Frontal cortex (tissue), 4 donors: ENCODE data around the gene RAB7A. TPM values are rescaled to one million over a fixed set of nuclear protein-coding genes. Genes with fewer than 3 reads are reported as not detected.
"Not testable (repeated sequence)": the region's sequence is repeated elsewhere in the genome, so short reads cannot be mapped to it uniquely, and the experiment has no call there.

ENCODE experiments used
- DNase-seq, 2 donors: peaks; one replicate each; pipeline ENCODE4 v3.0.0; 2012; ENCODE audit warnings: low spot score in 2 of 2
- FAIRE-seq: peaks from 2 replicates; lab custom pipeline; 2012; peaks lifted over from hg19 to GRCh38; lab: Jason Lieb, UNC
- total RNA-seq: library from RNA; depleted of rRNA; stranded (reverse); fragments of >200 nt; gene quantifications from one replicate; pipeline ENCODE4 v1.2.3, GENCODE V29; 2014
- donor health status: control.
- donor health status: control.
- donor health status: control.

RAB7A gene
- total RNA-seq, 1 donor from 2014 or later, result 29.8 TPM

GRCh38 chr3:128709506-128710210, 16.3 kb upstream of the RAB7A start:
- DNase-seq (no peak), FAIRE-seq (no peak)

GRCh38 chr3:128710816-128711433, 15.1 kb upstream of the RAB7A start:
- DNase-seq, result no peak

GRCh38 chr3:128712848-128713247, 13.1 kb upstream of the RAB7A start:
- DNase-seq, result no peak
- FAIRE-seq, result no peak

More at GRCh38 chr3:128710816-128711433, 15.1 kb upstream of the RAB7A start:
- FAIRE-seq, result no peak

GRCh38 chr3:128714887-128715491, 11.0 kb upstream of the RAB7A start:
- FAIRE-seq (no peak), DNase-seq (no peak)

GRCh38 chr3:128718892-128719291, 7.1 kb upstream of the RAB7A start:
- FAIRE-seq, DNase-seq: not testable (repeated sequence)

- no peak for FAIRE-seq
- DNase-seq, result no peak
These were observed 5.1 kb upstream of the RAB7A start for GRCh38 chr3:128720891-128721290.

GRCh38 chr3:128723477-128723876, 2.5 kb upstream of the RAB7A start:
- FAIRE-seq, result no peak
- no peak for DNase-seq

GRCh38 chr3:128725547-128726022, 398 bp upstream of the RAB7A start:
- no peak for DNase-seq
- no peak for FAIRE-seq

GRCh38 chr3:128727059-128727458, 1.1 kb downstream of the RAB7A start:
- DNase-seq (no peak), FAIRE-seq (no peak)

GRCh38 chr3:128727485-128727884, 1.5 kb downstream of the RAB7A start:
- FAIRE-seq, result no peak
- no peak for DNase-seq

- FAIRE-seq, result no peak
- no peak for DNase-seq
These were observed 2.0 kb downstream of the RAB7A start for GRCh38 chr3:128727996-128728395.

GRCh38 chr3:128728521-128728920, 2.5 kb downstream of the RAB7A start:
- not testable (repeated sequence) for FAIRE-seq, DNase-seq

GRCh38 chr3:128730471-128730870, 4.5 kb downstream of the RAB7A start:
- FAIRE-seq, result no peak
- DNase-seq, result no peak

GRCh38 chr3:128734523-128735189, 8.7 kb downstream of the RAB7A start:
- no peak for FAIRE-seq
- DNase-seq, result no peak

- FAIRE-seq (no peak), DNase-seq (no peak)
These were observed 9.3 kb downstream of the RAB7A start for GRCh38 chr3:128735287-128735686.

- FAIRE-seq (no peak), DNase-seq (no peak)
These were observed 9.9 kb downstream of the RAB7A start for GRCh38 chr3:128735884-128736283.

GRCh38 chr3:128736601-128737000, 10.6 kb downstream of the RAB7A start:
- FAIRE-seq, result no peak
- DNase-seq, result no peak

- no peak for DNase-seq
- no peak for FAIRE-seq
These were observed 14.6 kb downstream of the RAB7A start for GRCh38 chr3:128740621-128741020.

- DNase-seq (no peak), FAIRE-seq (no peak)
These were observed 17.0 kb downstream of the RAB7A start for GRCh38 chr3:128742821-128743594.

- DNase-seq (no peak), FAIRE-seq (no peak)
These were observed 19.8 kb downstream of the RAB7A start for GRCh38 chr3:128745742-128746141.
